Activated CD4-positive, alpha-beta T cell treated with anti-CD3 and anti-CD28 coated beads, Interleukin-2, amount 50 U/mL, for 24 hours (primary cell): ENCODE data around the gene ZMYND8.
"Not testable (repeated sequence)": the region's sequence is repeated elsewhere in the genome, so short reads cannot be mapped to it uniquely, and the experiment has no call there.

Experiments used
- DNase-seq, 2 donors: peaks; one replicate each; pipeline ENCODE4 v3.0.0-alpha.2; 2020; ENCODE audit warnings: low read depth in 1 of 2, low spot score in 1 of 2

ZMYND8 gene

GRCh38 chr20:47287609-47288144 lies 68.8 kb downstream of the ZMYND8 start:
- no peak for DNase-seq

- no peak for DNase-seq
These were observed 69.8 kb downstream of the ZMYND8 start for GRCh38 chr20:47286681-47287080.

GRCh38 chr20:47285189-47285588 lies 71.3 kb downstream of the ZMYND8 start:
- no peak for DNase-seq

- DNase-seq = no peak
These were observed 72.1 kb downstream of the ZMYND8 start for GRCh38 chr20:47284373-47284772.

- no peak for DNase-seq
These were observed 73.1 kb downstream of the ZMYND8 start for GRCh38 chr20:47283411-47283810.

GRCh38 chr20:47282864-47283263 lies 73.6 kb downstream of the ZMYND8 start:
- DNase-seq = no peak

GRCh38 chr20:47281376-47281775 lies 75.1 kb downstream of the ZMYND8 start:
- no peak for DNase-seq

GRCh38 chr20:47280668-47281067 lies 75.8 kb downstream of the ZMYND8 start:
- DNase-seq = no peak

- no peak for DNase-seq
These were observed 76.3 kb downstream of the ZMYND8 start for GRCh38 chr20:47280228-47280627.

- DNase-seq = no peak
These were observed 77.6 kb downstream of the ZMYND8 start for GRCh38 chr20:47278907-47279348.

GRCh38 chr20:47277535-47277872 lies 79.0 kb downstream of the ZMYND8 start:
- not testable (repeated sequence) for DNase-seq

- no peak for DNase-seq
These were observed 79.5 kb downstream of the ZMYND8 start for GRCh38 chr20:47276851-47277534.

- no peak for DNase-seq
These were observed 80.2 kb downstream of the ZMYND8 start for GRCh38 chr20:47276251-47276650.

- no peak for DNase-seq
These were observed 81.0 kb downstream of the ZMYND8 start for GRCh38 chr20:47275548-47275947.

GRCh38 chr20:47274401-47275108 lies 81.9 kb downstream of the ZMYND8 start:
- DNase-seq = peak in 1 of 2 donors; percentile 43

GRCh38 chr20:47273591-47274235 lies 82.8 kb downstream of the ZMYND8 start:
- DNase-seq = no peak

GRCh38 chr20:47272893-47273590 lies 83.5 kb downstream of the ZMYND8 start:
- DNase-seq = peak in 1 of 2 donors; percentile 68

- DNase-seq = no peak
These were observed 85.4 kb downstream of the ZMYND8 start for GRCh38 chr20:47271046-47271615.

- no peak for DNase-seq
These were observed 87.0 kb downstream of the ZMYND8 start for GRCh38 chr20:47269309-47270165.

- no peak for DNase-seq
These were observed 88.9 kb downstream of the ZMYND8 start for GRCh38 chr20:47267621-47268020.
